Measurements from ENCODE around the gene UBE2D2. TPM values are rescaled to one million over a fixed set of nuclear protein-coding genes. Genes with fewer than 3 reads are reported as not detected.

UBE2D2 gene
- total RNA-seq, 1 donor from 2014 or later = 58.7 TPM

- DNase-seq (ENCODE audit: low read depth in 2 of 2) = no peak
Measured at GRCh38 chr5:139647506-139648204, 86.5 kb downstream of the UBE2D2 start.

GRCh38 chr5:139648205-139649081, 87.3 kb downstream of the UBE2D2 start, which contains the start of gene CXXC5:
TSS of gene CXXC5 (plus strand) at chr5:139648349. CDS start at chr5:139680524, 32,175 bp downstream.
- DNase-seq (ENCODE audit: low read depth in 2 of 2) = peak; percentile 87 to 91

- peak in 1 of 2 donors; percentile 40 for DNase-seq (ENCODE audit: low read depth in 2 of 2)
Measured at GRCh38 chr5:139649082-139649991, 88.2 kb downstream of the UBE2D2 start.

GRCh38 chr5:139650031-139650688, 89.0 kb downstream of the UBE2D2 start:
- DNase-seq (ENCODE audit: low read depth in 2 of 2) = peak in 1 of 2 donors; percentile 66

- DNase-seq (ENCODE audit: low read depth in 2 of 2) = no peak
Measured at GRCh38 chr5:139650689-139651042, 89.5 kb downstream of the UBE2D2 start.

GRCh38 chr5:139651043-139651834, 90.1 kb downstream of the UBE2D2 start:
- DNase-seq (ENCODE audit: low read depth in 2 of 2) = peak in 1 of 2 donors; percentile 85

- DNase-seq (ENCODE audit: low read depth in 2 of 2) = peak; percentile 65 to 66
Measured at GRCh38 chr5:139651853-139652787, 91.0 kb downstream of the UBE2D2 start.

GRCh38 chr5:139652788-139653241, 91.7 kb downstream of the UBE2D2 start:
- DNase-seq (ENCODE audit: low read depth in 2 of 2) = peak in 1 of 2 donors; percentile 62

GRCh38 chr5:139653616-139654015, 92.5 kb downstream of the UBE2D2 start:
- DNase-seq (ENCODE audit: low read depth in 2 of 2) = no peak

- no peak for DNase-seq (ENCODE audit: low read depth in 2 of 2)
Measured at GRCh38 chr5:139654464-139654863, 93.3 kb downstream of the UBE2D2 start.

- no peak for DNase-seq (ENCODE audit: low read depth in 2 of 2)
Measured at GRCh38 chr5:139654871-139655491, 93.8 kb downstream of the UBE2D2 start.

- peak; percentile 46 to 74 for DNase-seq (ENCODE audit: low read depth in 2 of 2)
Measured at GRCh38 chr5:139655727-139656271, 94.7 kb downstream of the UBE2D2 start.

- no peak for DNase-seq (ENCODE audit: low read depth in 2 of 2)
Measured at GRCh38 chr5:139657363-139658321, 96.5 kb downstream of the UBE2D2 start.

GRCh38 chr5:139658501-139658927, 97.4 kb downstream of the UBE2D2 start:
- DNase-seq (ENCODE audit: low read depth in 2 of 2) = peak; percentile 59 to 65

GRCh38 chr5:139658928-139659667, 98.0 kb downstream of the UBE2D2 start:
- peak; percentile 35 to 62 for DNase-seq (ENCODE audit: low read depth in 2 of 2)

GRCh38 chr5:139659695-139660101, 98.6 kb downstream of the UBE2D2 start:
- DNase-seq (ENCODE audit: low read depth in 2 of 2) = no peak
